Fibroblast of pulmonary artery (primary cell): ENCODE results near the gene CTPS2.

Source experiments
- DNase-seq: peaks from one replicate; pipeline ENCODE4 v3.0.0-alpha.2; 2010; ENCODE audit warnings: low read depth
- H3K4me3 ChIP-seq: replicated peaks from 2 replicates; pipeline ENCODE4 v1.5.1; 2011; ENCODE audit warnings: low read depth, mild to moderate bottlenecking, control low read depth, low read length, moderate library complexity
- TF ChIP-seq, protein P1 (sequence below): IDR thresholded peaks from 2 replicates; pipeline ENCODE4 v1.5.1; 2011; ENCODE audit warnings: mild to moderate bottlenecking, control low read depth, low read length, inconsistent platforms; ENCODE audit errors: missing control alignments

The CTPS2 gene

DNA sequence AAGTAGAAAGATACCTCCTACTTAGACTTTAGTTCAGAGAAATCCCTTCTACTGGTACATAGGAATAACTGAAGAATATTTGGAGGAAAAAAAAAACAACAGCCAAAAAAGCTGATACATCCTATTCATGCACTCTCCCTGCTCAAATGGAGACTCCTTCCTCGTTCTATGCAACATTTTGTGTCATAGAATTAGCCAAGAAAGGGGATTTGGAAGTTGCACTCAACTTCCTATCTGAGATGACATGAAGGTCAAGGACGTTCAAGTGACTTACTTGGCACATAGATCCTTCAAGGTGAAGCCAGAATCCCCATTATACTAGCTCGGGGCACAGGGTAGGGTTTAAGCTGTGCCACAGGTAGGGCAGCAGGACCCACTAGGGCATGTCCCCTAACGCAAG, 118.7 kb downstream of the CTPS2 start:
- DNase-seq: no peak
- H3K4me3 ChIP-seq: no peak overlapping the region
- TF ChIP-seq, protein P1, sequence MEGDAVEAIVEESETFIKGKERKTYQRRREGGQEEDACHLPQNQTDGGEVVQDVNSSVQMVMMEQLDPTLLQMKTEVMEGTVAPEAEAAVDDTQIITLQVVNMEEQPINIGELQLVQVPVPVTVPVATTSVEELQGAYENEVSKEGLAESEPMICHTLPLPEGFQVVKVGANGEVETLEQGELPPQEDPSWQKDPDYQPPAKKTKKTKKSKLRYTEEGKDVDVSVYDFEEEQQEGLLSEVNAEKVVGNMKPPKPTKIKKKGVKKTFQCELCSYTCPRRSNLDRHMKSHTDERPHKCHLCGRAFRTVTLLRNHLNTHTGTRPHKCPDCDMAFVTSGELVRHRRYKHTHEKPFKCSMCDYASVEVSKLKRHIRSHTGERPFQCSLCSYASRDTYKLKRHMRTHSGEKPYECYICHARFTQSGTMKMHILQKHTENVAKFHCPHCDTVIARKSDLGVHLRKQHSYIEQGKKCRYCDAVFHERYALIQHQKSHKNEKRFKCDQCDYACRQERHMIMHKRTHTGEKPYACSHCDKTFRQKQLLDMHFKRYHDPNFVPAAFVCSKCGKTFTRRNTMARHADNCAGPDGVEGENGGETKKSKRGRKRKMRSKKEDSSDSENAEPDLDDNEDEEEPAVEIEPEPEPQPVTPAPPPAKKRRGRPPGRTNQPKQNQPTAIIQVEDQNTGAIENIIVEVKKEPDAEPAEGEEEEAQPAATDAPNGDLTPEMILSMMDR: no peak

DNA sequence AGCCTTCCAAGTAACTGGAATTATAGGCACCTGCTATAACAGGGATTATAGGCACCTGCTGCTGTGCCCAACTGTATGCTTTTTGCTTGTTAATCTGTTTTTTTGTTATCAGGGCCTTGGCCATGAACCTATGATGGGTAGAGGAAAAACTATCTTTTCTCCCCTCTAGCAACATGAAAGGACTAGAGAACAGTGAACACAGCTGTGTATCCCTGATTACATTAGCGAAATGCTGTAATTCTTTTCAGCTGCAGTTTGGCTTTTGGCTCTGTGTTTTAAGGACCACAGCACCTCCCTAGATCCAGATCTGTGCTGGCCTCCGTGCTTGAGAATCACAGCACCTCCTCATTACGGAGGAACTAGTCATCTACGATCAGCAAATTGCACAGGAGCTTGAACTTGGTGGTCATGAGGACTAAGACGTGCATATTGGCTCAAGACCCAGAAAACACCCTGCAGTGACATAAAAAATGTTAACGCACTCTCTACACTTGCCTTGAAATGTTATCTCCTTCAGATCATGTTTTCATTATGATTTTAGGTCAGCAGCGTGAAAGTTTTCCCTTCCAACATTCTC, 120.2 kb downstream of the CTPS2 start:
- no peak for DNase-seq
- TF ChIP-seq, protein P1: no peak

DNA sequence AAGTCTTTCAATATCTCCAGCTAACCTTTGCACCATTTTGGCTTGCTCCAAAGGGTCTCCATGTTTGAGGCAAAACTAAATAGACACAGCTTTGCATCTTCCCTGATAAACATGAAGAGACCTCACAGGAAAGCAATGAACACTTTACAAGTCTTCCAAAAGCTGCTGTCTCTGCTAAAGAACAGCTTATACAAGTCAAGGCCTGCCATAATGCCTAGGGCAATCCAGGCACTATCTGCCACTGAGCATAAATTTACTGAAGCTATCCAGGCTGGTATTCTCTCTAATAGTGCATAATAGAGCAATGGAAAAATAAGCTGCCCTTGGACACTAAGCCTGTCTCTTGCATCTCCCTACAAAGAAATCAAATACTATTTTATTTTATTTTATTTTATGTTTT, 122.6 kb downstream of the CTPS2 start:
- no peak for DNase-seq

More for the DNA sequence above, 120.2 kb downstream of the CTPS2 start:
- no peak overlapping the region for H3K4me3 ChIP-seq

DNA sequence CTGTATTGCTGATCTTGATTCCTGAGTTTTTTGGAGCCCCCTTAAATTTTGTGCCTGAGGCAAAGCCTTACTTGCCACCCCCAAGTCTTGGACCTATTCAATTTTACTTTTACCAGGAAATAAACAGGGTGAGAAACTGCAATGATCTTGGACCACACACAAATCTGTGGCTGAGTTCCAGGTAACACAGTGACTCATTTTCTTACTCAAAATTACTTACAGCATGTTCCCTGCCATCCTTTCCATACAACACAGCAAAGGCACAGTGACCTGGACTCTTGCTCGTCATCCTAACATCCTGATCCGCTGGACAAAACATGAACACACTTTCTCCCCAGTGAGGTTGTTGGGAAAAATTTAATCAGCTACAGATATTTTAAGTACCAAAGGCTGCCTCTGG, 123.3 kb downstream of the CTPS2 start:
- no peak overlapping the region for H3K4me3 ChIP-seq
- peak; percentile 63 for DNase-seq
- TF ChIP-seq, protein P1: no peak

More for the DNA sequence above, 122.6 kb downstream of the CTPS2 start:
- H3K4me3 ChIP-seq: no peak overlapping the region
- TF ChIP-seq, protein P1: no peak

DNA sequence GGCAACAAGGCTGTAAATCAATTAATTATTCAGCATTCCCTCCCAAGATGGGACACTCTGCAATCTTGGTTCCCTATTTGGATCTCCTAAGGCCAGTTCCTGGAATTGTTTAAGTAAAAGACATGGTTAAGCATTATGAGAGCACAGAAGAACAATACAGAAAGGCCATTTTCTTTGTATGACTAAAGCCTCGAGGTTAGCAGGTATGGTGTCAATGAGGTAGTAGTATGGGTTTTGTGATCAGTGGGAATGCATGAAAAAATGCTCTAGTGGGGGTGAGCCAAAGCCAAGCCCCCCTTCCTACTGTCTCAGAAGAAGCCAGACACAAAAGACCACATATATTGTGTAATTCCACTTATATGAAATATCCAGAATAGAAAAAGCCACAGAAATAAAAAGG, 124.2 kb downstream of the CTPS2 start:
- H3K4me3 ChIP-seq: no peak overlapping the region
- TF ChIP-seq, protein P1: no peak
- DNase-seq: no peak

DNA sequence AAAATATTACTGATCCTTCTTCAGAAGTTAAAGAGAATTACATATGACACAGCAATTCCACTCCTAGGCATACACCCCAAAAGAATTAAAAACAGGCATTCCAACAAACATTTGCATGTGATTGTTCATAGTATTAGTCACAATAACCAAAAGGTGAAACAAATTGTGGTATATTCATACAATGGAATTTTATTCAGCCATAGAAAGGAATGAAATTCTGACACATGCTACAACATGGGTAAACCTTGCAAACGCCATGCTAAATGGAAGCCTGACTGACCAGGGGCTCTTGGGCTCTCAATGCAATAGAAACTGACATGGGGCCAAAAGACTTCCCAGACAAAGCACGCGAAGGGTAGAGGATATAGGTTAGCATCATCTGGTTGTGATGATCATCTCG, 124.6 kb downstream of the CTPS2 start:
- no peak for DNase-seq
- TF ChIP-seq, protein P1: no peak

More for the DNA sequence above, 124.6 kb downstream of the CTPS2 start:
- H3K4me3 ChIP-seq: no peak overlapping the region
